HG02981 (cell line): ENCODE data around the gene TAF4.
"Not testable (repeated sequence)": the region's sequence is repeated elsewhere in the genome, so short reads cannot be mapped to it uniquely, and the experiment has no call there.

ENCODE experiments used
- ATAC-seq: cut with Tn5 transposase; IDR thresholded peaks from one replicate; pipeline ENCODE4 v1.9.1; 2021; ENCODE audit warnings: mild to moderate bottlenecking, moderate library complexity; ENCODE audit not compliant: unreplicated experiment

TAF4 gene

DNA sequence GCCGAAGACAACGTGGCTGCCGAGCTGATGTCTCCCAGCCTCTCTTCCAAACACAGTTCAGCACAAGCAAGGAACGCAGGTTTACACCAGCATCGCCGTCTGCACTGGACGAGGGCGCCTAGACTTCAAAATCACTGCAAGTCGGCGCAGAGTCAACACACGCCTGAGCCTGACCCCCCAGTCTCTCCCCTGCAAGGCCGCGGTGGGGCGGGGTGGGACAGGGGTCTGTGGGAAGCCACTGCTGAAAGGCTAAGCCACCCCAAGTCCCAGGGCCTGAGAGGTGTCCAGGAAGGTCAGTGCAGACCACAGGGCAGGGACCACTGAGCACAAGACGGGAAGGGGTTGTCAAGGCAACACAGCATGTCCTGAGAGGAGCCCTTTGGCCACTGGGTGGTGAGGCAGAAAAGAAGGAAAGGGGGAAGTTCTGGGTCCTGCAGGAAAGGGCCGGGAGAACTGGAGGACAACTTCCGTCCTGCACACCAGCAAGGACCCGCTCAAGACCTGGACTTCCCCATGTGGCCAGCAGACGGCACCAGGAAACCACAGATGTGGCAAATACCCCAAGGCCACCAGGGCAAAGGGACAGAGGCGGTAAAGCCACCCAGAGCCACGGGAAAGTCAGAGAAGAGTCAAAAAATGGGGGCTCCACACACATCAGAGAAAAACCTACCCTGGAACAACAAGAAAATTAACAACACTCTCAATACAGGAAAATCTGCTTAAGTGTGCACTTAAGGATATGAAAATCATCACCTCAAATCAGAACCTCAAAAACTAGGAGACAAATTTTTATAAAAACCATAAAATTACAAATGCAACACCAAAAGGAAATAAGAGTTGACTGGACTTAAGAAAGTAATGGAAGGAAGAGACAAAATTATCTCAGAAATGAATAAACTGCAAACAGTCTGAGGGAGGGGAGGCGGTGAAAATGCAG, 84.8 kb downstream of the TAF4 start:
- no peak for ATAC-seq

DNA sequence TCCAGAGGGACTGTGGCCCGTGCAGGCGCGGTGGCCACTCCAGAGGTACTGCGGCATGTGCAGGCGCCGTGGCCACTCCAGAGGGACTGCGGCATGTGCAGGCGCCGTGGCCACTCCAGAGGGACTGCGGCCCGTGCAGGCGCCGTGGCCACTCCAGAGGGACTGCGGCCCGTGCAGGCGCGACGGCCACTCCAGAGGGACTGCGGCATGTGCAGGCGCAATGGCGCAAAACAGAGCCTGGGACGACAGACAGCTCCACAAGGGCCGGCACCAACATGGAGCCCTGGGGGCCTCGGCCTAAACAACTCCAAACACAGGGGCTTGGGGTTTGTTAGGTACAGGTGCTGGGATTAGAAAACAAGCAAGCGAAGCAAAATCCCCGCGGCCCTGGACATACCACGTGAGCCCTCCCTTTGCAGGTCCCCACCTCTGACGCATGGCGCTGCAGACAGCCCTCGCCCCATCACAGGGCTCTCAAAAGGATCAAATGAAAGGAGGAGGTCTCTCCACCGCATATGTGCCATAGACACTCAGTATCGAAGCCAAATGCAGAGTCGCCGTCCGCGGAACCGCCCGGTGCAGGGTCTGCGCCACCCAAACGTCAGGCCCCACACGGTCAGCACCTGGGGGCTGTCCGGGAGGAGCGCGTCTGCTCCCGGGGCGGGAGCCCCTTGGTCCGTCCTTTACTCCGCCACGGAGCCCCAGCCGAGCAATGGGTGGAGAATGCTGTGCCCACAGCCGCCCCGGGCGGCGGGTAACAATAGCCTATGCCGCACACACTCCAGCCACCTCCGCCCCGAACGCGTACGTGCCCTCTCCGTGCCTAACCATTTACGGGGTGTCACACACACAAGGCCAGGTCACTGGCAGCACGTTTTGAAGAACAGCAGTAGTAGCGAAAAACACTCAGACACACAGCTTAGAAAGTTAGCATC, 85.7 kb downstream of the TAF4 start:
- no peak for ATAC-seq

DNA sequence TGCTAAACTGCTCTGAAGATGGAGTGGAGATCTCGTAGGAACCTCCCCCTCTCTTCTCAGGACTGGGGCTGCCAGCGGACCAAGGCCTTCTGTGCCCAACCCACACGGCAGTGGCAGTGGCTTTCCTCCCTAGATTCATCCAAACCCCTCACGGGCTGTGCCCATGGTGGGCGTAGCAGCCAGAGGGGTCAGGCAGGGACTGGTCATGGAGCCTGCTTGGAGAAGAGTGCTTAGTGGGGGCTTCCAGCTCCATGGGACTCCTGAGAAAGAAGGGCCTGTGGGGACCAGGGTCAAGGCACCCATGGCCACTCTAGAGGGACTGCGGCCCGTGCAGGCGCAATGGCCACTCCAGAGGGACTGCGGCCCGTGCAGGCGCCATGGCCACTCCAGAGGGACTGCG, 86.6 kb downstream of the TAF4 start:
- ATAC-seq: no peak

DNA sequence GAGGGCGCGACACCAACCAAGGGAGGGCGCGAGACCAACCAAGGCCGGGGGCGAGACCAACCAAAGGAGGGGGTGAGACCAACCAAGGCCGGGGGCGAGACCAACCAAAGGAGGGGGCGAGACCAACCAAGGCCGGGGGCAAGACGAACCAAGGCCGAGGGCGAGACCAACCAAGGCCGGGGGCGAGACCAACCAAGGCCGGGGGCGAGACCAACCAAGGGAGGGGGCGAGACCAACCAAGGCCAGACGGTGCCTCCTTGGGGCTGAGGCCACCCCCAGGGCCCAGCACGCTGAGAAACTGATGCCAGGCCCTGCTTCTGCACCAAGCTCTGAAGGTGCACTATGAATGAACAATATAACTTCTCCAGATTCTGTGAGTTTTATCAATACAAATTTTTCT, 87.2 kb downstream of the TAF4 start:
- ATAC-seq: no peak

DNA sequence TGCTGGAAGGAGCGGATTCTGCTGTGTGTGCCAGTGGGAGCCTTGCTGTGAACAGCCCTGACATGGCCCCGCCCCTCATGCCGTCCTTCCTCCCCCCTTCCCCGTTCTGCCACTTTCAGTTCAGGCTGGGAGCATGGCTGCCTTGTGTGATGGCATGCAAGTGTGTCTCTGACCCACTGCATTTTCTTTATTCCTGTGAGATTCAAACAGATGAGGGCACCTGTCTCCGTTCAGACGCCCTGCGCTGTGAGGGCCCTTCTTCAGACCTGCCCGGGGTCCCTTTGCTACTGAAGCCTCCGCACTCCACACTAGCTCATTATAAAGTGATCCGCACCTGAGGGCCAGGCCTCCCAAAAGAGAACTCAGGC, 88.3 kb downstream of the TAF4 start:
- ATAC-seq: no peak

DNA sequence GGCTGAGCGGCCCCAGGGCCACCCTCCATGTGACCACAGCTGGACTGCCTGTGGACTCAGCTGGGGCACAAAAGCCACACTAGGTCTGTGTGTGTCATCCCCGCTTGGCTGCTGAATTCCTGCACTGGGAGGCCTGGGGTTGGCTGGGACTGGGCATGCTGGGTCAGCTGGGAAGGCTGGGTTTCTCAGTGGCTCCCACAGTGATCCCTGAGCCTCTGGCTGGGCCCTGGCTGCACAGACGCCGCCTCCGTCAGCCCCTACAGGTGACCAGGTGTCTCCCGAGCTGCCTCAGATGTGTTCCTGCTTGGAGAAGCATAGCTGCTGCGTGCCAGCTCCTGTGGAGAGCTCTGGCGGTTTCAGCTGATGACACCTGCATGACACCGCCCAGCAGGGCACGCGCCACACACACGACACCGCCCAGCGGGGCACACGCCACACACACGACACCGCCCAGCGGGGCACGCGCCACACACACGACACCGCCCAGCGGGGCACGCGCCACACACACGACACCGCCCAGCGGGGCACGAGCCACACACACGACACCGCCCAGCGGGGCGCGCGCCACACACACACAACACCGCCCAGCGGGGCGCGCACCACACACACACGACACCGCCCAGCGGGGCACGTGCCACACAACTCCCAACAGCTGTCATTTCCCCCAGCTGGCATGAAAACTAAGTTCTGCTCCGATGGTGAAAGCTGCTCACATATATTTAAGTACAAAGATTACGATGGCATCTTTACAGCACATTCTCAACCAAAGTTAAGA, 88.8 kb downstream of the TAF4 start:
- no peak for ATAC-seq

DNA sequence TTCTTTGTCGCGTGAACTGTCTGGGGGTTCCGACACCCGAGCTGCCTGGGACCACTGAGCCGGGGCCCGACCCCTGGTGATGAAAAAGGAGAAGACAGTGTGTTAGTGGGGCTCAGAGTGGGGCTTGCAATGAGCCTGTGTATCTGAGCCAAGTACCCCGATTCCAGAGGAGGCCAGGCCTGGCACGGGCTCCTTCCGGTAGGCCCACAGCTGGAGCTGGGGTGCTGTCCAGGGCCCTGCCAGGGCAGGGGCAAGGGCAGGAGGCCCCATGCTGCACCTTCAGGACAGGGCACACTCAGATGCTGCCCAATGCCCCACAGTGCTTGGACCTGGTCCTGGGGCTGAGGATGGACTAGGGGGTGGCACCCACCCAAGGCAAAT, 89.4 kb downstream of the TAF4 start:
- ATAC-seq: no peak

DNA sequence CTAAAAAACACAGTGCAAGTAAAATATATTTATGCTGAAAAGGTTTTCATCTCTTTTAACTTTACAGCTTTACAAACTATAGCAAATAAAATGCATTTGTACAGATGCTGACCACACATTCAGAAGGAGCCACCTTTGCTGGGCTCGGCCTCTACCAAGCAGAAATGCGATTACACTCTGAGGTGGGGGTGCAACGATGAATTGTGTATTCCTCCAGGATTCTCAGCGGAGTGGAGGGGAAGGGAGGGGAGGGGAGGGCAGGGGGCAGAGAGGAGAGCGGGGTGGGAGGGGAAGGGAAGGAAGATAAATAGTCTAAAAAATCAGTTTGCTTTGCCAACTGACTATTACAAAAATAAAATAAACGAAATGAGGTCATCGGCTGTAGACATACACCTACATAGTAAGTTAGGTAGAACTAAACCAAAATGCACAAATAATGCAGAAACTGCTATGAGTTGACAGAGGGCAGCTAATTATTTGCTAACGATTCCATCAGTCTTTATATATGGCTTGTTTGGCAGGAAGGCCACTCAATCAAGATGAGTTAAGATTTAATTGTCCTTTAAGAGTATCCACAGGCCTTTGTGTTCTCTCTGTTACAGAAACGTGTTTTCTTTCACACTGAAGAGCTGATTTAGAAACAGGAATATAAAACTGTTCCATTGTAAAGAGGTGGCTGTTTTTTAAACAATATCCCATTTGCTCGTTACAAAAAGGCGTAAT, 90.1 kb downstream of the TAF4 start:
- ATAC-seq: no peak

DNA sequence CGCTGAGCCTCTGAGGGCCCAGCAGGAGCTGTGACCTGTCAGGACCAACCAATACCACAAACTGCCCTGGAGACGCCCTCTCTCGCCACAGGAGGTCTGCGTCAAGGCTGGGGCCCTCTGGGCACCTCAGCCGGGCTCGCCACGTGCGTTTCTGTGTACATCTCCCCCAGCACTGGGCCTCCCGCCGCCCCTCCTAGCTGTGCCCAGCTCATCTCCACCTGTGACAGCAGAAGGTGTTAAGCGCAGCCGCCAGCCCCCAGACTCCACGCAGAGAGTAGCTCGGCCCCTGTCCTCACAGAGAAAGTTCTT, 91.4 kb downstream of the TAF4 start:
- ATAC-seq: no peak

DNA sequence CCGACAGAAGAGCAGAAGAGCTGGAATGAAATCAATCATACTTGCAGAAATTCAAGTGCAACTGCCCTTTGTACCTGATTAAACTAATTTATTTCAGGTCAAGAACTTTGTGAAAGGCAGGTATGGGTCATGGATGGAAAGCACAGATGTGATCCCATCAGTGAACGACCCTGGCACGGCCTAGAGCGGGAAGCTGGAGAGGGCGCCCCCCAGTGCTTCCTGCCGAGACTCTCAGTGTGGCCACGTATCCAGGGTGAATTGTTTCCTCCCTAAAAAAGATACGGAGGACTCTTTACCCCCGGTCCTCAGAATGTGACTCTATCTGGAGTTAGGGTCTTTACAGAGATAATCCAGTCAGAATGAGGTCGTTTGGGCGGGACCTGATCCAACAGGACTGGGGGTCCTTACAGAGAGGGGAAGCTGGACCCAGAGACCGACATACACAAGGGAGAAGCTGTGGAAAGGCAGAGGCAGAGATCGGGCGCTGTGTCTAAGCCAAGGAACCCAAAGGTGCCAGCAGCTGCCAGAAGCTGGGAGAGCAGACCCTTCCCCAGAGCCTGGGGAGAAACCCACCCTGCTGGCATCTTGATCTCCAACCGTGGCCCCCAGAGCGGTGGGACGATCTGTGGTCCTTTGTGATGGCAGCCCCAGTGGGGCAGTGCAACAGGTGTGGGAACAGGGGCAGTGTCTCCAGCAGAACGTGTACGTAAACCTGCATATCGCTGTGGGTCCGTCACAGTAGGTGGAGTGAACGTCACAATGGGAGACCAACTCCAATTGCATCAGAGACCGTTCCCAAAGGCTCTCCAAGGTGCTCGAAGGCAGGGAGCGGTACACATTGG, 91.9 kb downstream of the TAF4 start:
- no peak for ATAC-seq

DNA sequence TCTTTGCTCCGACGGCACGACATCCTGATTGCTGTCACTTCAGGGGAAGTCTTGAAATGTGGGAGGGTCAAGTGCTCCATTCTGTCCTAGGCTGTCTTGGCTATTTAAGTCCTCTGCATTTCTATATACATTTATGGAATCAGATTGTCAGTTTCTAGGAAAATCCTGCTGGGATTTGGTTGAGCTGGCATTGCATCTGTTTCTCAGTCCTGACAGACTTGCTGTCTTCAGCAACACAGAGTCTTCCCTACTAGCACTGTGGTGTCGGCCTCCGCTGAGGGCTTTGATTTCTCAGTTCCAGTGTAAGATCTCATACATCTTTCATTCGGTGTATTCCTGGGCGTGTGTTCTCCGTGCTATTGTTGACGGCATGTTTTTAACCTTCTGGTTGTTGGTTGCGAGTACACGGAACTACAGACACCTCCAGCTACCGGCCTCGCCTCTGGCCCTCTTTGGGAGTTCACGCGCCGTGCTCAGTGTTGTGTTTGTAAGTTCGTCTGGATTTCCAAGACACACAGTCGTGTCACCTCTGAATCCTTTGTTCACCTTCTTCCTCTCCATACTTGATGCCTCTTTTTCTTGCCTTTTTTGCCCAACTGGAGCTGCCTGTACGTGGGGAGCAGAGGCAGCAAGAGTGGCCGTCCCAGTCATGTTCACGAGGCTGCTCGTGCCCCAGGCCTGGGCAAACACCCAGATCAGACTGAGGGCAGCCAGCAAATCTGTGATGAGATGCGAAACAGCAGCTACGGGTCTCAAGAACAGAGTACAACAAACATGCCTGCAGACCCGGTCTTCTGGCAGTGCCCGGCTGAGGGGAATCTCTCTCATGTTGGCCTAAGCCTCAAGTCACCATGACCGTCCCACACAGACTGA, 92.8 kb downstream of the TAF4 start:
- no peak for ATAC-seq

DNA sequence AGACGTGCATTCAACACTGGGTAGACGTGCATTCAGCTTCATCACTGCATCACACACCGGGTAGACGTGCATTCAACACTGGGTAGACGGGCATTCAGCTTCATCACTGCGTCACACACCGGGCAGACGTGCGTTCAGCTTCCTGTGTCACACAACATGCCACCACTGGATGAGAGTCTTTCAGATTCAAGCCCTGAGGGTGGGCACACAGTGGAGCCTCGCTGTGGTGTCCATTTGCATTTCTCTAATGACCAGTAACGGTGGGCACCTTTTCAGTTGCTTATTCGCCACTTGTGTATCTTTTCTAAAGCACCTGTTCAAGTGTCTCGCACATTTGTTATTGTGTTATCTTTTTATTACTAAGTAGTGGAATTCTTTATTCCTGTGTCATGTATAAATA, 94.1 kb downstream of the TAF4 start:
- ATAC-seq: not testable (repeated sequence)

DNA sequence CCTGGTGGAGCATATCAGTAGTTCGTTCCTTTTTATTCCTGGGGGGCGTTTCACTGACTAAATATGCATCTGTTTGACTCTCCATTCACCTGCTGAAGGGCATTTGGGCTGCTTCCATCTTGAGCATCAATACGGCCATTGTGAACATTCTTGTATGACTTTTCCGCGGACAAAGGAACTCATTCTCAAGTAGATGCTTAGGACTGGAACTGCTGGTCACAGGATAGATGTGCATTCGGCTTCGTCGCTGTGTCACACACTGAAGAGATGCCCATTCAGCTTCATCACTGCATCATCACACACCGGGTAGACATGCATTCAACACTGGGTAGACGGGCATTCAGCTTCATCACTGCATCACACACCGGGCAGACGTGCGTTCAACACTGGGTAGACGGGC, 95.3 kb downstream of the TAF4 start:
- no peak for ATAC-seq

DNA sequence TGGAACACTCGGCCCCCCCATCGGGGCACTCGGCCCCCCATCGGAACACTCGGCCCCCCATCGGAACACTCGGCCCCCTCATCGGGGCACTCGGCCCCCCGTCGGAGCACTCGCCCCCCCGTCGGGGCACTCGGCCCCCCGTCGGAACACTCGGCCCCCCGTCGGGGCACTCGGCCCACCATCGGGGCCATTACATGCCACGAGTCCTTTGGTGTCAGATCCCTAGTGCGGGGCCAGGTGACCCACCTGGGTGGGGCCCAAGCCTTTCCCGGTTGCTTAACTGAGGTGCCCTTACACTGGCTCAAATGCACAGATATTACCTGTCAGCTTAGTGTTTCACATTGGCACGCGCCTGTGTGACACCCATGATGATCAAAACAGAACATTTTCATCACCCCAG, 95.9 kb downstream of the TAF4 start:
- ATAC-seq: no peak

DNA sequence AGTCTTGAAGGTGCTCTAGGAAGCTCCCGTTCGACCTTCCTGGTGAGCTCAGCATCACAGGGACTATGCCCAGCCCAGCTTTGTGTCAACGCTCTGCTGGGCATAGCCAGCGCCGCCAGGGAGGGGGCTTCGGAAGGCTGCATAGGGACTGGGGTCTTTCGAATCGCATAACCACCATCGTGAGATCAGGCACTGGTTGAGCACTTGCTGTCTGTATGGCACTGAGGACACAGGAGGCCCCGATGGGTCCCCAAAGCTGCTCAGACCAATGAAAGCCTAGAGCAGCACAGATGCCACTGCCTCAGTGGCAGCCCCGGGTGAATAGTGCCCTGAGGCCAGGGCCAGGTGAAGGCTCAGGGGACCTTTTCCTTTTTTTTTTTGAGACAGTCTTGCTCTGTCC, 96.7 kb downstream of the TAF4 start:
- ATAC-seq: no peak

DNA sequence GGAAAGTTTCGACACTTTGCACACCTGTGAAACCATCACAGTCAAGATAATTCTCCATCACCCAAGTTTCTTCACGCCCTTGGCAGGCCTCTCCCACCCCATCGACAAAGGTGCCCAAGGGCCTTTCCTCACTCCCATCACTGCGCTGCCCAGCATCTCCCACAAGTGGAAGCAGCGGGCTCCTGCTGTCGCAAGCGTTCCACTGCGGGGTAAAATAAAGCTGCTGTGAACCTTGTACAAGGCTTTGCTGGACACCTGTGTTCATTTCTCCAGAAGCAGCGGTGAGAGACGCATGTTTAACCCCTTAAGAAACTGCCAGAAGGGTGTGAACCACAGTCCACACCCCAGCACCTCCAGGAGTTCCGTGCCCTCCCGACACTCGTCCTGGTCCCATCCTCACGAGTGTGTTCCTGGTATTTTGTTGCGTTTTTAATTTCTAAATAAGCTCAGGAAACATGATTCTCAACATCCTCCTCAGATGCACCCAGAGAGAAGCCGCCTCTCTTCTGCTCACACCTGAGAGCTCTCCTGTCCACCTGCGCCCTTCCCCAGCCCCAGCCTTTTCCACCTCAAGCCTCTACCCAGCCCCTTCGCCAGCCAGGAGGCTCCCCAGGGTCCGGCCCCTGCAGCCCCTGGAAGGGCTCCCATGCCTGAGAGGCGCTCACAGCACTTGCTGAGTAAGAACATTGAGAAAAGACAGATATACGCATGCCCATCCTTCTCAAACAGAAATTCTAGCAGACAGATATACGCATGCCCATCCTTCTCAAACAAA, 97.5 kb downstream of the TAF4 start:
- ATAC-seq: no peak

DNA sequence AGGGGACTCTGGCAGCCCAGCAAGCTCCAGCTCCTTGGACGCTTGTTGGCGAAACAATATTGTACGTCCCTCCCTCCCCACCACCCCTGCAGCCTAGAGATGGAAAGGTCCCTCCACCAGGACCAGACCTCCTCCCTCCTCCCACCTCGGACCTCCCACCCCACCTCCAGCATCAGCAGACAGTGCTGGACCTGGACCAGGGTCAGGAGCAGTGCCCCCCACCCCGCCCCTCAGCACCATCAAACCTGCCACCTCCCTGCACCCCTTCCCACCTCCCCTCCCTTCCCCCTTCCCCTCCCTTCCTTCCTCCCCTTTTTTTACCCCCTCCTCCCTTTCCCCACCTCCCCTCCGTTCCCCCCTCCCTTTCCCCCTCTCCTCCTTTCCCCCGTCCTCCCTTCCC, 98.4 kb downstream of the TAF4 start:
- ATAC-seq: no peak
